ENCODE results near the gene FERMT1. TPM values are rescaled to one million over a fixed set of nuclear protein-coding genes. Genes with fewer than 3 reads are reported as not detected.
A peak's percentile ranks its signal among the peaks of the same experiment; 100 is the strongest.

Gene FERMT1
- total and polyA plus RNA-seq, 7 donors: 0.03 to 1.0 (median 0.13) TPM

- intact Hi-C loops (cut with DNase I): loop anchor here (5.0 to 10.0 kb wide), 3 partner anchors 130 to 547 kb away; no protein-coding TSS in a partner anchor
- WGBS, 3 donors: 72 to 81% (median 77%) methylated on average over 2 of the region's 2 CpGs
- H3K27me3 ChIP-seq (ENCODE audit: insufficient read depth in 3 of 3, low read length in 2 of 3): no peaks in the 10 kb centered on the region
- peaks cover 9% of the 10 kb centered on the region for H3K4me1 ChIP-seq
- ATAC-seq (no peak), DNase-seq (no peak)
- TF ChIP-seq CTCF (IDR thresholded peaks at IDR 0.05): no peak
- no peak overlapping the region for H3K4me3 ChIP-seq
- no peaks in the 10 kb centered on the region for H3K9me3 ChIP-seq
- no peaks in the 10 kb centered on the region for H3K36me3 ChIP-seq (ENCODE audit: insufficient read depth in 1 of 2, low read depth in 1 of 2)
- H3K27ac ChIP-seq: no peak overlapping the region
These were observed 48.0 kb downstream of the FERMT1 start for GRCh38 chr20:6074784-6075183.

- DNase-seq (no peak), ATAC-seq (peak in 1 of 4 donors; percentile 35)
- no peak overlapping the region for H3K27ac ChIP-seq
- intact Hi-C loops (cut with DNase I): loop anchor here (10.0 kb wide), 2 partner anchors 129 to 269 kb away; no protein-coding TSS in a partner anchor
- 77 to 81% (median 78%) methylated on average over 2 of the region's 2 CpGs for WGBS, 3 donors
- H3K4me1 ChIP-seq: peaks cover 9% of the 10 kb centered on the region
- no peaks in the 10 kb centered on the region for H3K36me3 ChIP-seq (ENCODE audit: insufficient read depth in 1 of 2, low read depth in 1 of 2)
- no peak overlapping the region for H3K4me3 ChIP-seq
- no peaks in the 10 kb centered on the region for H3K27me3 ChIP-seq (ENCODE audit: insufficient read depth in 3 of 3, low read length in 2 of 3)
- peak; percentile 27 for TF ChIP-seq CTCF (IDR thresholded peaks at IDR 0.05)
- H3K9me3 ChIP-seq: no peaks in the 10 kb centered on the region
These were observed 48.7 kb downstream of the FERMT1 start for GRCh38 chr20:6074145-6074561.

GRCh38 chr20:6070829-6071695, 51.8 kb downstream of the FERMT1 start:
- no peak for DNase-seq
- Histone ChIP-seq H3K4me3 (no peak overlapping the region), H3K27me3 (ENCODE audit: insufficient read depth in 3 of 3, low read length in 2 of 3) (no peaks in the 10 kb centered on the region), H3K9me3 (no peaks in the 10 kb centered on the region), H3K27ac (no peak overlapping the region), H3K36me3 (ENCODE audit: insufficient read depth in 1 of 2, low read depth in 1 of 2) (no peaks in the 10 kb centered on the region), H3K4me1 (peaks cover 6% of the 10 kb centered on the region)
- 83 to 87% (median 86%) methylated on average over 6 of the region's 6 CpGs for WGBS, 3 donors
- ATAC-seq: peak in 1 of 4 donors; percentile 12
- TF ChIP-seq CTCF (IDR thresholded peaks at IDR 0.05): no peak
- intact Hi-C loops (cut with DNase I): loop anchor here (10.0 kb wide), 2 partner anchors 126 to 266 kb away; no protein-coding TSS in a partner anchor

GRCh38 chr20:6069669-6070068, 53.2 kb downstream of the FERMT1 start:
- no peak overlapping the region for H3K4me3 ChIP-seq
- H3K36me3 ChIP-seq (ENCODE audit: insufficient read depth in 1 of 2, low read depth in 1 of 2): no peaks in the 10 kb centered on the region
- 79 to 84% (median 81%) methylated on average over 2 of the region's 2 CpGs for WGBS, 3 donors
- no peak overlapping the region for H3K27ac ChIP-seq
- DNase-seq (no peak), ATAC-seq (no peak)
- TF ChIP-seq CTCF (IDR thresholded peaks at IDR 0.05): no peak
- H3K9me3 ChIP-seq: no peaks in the 10 kb centered on the region
- H3K27me3 ChIP-seq (ENCODE audit: insufficient read depth in 3 of 3, low read length in 2 of 3): no peaks in the 10 kb centered on the region
- intact Hi-C loops (cut with DNase I): loop anchor here (5.0 to 10.0 kb wide), 3 partner anchors 125 to 557 kb away; no protein-coding TSS in a partner anchor
- no peaks in the 10 kb centered on the region for H3K4me1 ChIP-seq
